Mucosa of rectum (tissue), 2 donors: ENCODE results near the gene ATF7IP2.
A peak's percentile ranks its signal among the peaks of the same experiment; 100 is the strongest.
"Not testable (repeated sequence)": the region's sequence is repeated elsewhere in the genome, so short reads cannot be mapped to it uniquely, and the experiment has no call there.

Experiments used
- H3K27ac ChIP-seq, 2 donors: one replicate each; pipeline ENCODE4 v1.7.0; 2013; ENCODE audit warnings: inconsistent platforms in 2 of 2, low read depth in 2 of 2, low read length in 2 of 2
- H3K27me3 ChIP-seq, 2 donors: one replicate each; pipeline ENCODE4 v1.7.0; 2013; ENCODE audit warnings: low read length in 2 of 2; ENCODE audit not compliant: control insufficient read depth in 2 of 2, insufficient read depth in 2 of 2
- H3K36me3 ChIP-seq, 2 donors: one replicate each; pipeline ENCODE4 v1.7.0; 2013; ENCODE audit warnings: low read length in 2 of 2; ENCODE audit not compliant: control insufficient read depth in 2 of 2, insufficient read depth in 2 of 2
- H3K4me1 ChIP-seq, 2 donors: one replicate each; pipeline ENCODE4 v1.7.0; 2013; ENCODE audit warnings: low read length in 2 of 2, mild to moderate bottlenecking in 1 of 2; ENCODE audit not compliant: control insufficient read depth in 2 of 2, insufficient read depth in 2 of 2
- H3K4me3 ChIP-seq, 2 donors: one replicate each; pipeline ENCODE4 v1.7.0; 2013; ENCODE audit warnings: low read length in 2 of 2
- H3K9ac ChIP-seq, 2 donors: one replicate each; pipeline ENCODE4 v1.7.0; 2013; ENCODE audit warnings: low read length in 2 of 2, low read depth in 1 of 2, mild to moderate bottlenecking in 1 of 2
- H3K9me3 ChIP-seq, 2 donors: one replicate each; pipeline ENCODE4 v1.7.0; 2013; ENCODE audit warnings: low read length in 2 of 2; ENCODE audit not compliant: control insufficient read depth in 2 of 2
- donor health status: healthy.
- donor health status: Normal muscosa, but diverticular disease.

ATF7IP2 gene

GRCh38 chr16:10504404-10504885, 118.6 kb downstream of the ATF7IP2 start:
- H3K4me1 ChIP-seq: no peaks in the 10 kb centered on the region
- H3K9ac ChIP-seq: no peak overlapping the region
- H3K4me3 ChIP-seq: no peak overlapping the region
- H3K27me3 ChIP-seq: no peaks in the 10 kb centered on the region
- H3K36me3 ChIP-seq: no peaks in the 10 kb centered on the region
- peak overlapping the region in 1 of 2 donors; percentile 11 for H3K27ac ChIP-seq
- H3K9me3 ChIP-seq: no peaks in the 10 kb centered on the region

GRCh38 chr16:10505286-10505685, 119.4 kb downstream of the ATF7IP2 start:
- not testable (repeated sequence) for H3K4me3 ChIP-seq, H3K9ac ChIP-seq, H3K4me1 ChIP-seq, H3K36me3 ChIP-seq, H3K27me3 ChIP-seq, H3K9me3 ChIP-seq, H3K27ac ChIP-seq

- H3K9ac ChIP-seq: no peak overlapping the region
- H3K27ac ChIP-seq: no peak overlapping the region
- H3K4me3 ChIP-seq: no peak overlapping the region
- H3K9me3 ChIP-seq: no peaks in the 10 kb centered on the region
- no peaks in the 10 kb centered on the region for H3K36me3 ChIP-seq
- H3K4me1 ChIP-seq: no peaks in the 10 kb centered on the region
- no peaks in the 10 kb centered on the region for H3K27me3 ChIP-seq
These were observed 123.7 kb downstream of the ATF7IP2 start for GRCh38 chr16:10509534-10510025.

GRCh38 chr16:10510279-10510678, 124.4 kb downstream of the ATF7IP2 start:
- H3K36me3 ChIP-seq: no peaks in the 10 kb centered on the region
- H3K9me3 ChIP-seq: no peaks in the 10 kb centered on the region

GRCh38 chr16:10511829-10512228, 126.0 kb downstream of the ATF7IP2 start:
- H3K27ac ChIP-seq: no peak overlapping the region

More at GRCh38 chr16:10510279-10510678, 124.4 kb downstream of the ATF7IP2 start:
- H3K27me3 ChIP-seq: no peaks in the 10 kb centered on the region
- H3K27ac ChIP-seq: no peak overlapping the region
- H3K4me3 ChIP-seq: no peak overlapping the region
- no peak overlapping the region for H3K9ac ChIP-seq
- no peaks in the 10 kb centered on the region for H3K4me1 ChIP-seq

GRCh38 chr16:10514369-10515055, 128.7 kb downstream of the ATF7IP2 start:
- Histone ChIP-seq H3K9ac (no peak overlapping the region), H3K27ac (no peak overlapping the region), H3K9me3 (no peaks in the 10 kb centered on the region), H3K36me3 (no peaks in the 10 kb centered on the region), H3K27me3 (no peaks in the 10 kb centered on the region), H3K4me3 (no peak overlapping the region), H3K4me1 (no peaks in the 10 kb centered on the region)

More at GRCh38 chr16:10511829-10512228, 126.0 kb downstream of the ATF7IP2 start:
- Histone ChIP-seq H3K9me3 (no peaks in the 10 kb centered on the region), H3K27me3 (no peaks in the 10 kb centered on the region), H3K9ac (no peak overlapping the region), H3K36me3 (no peaks in the 10 kb centered on the region), H3K4me1 (no peaks in the 10 kb centered on the region), H3K4me3 (no peak overlapping the region)

- Histone ChIP-seq H3K36me3 (no peaks in the 10 kb centered on the region), H3K27ac (no peak overlapping the region), H3K27me3 (no peaks in the 10 kb centered on the region), H3K4me3 (no peak overlapping the region), H3K9me3 (no peaks in the 10 kb centered on the region), H3K9ac (no peak overlapping the region), H3K4me1 (peaks cover 0 to 4% of the 10 kb centered on the region in 2 donors)
These were observed 132.0 kb downstream of the ATF7IP2 start for GRCh38 chr16:10517868-10518267.

GRCh38 chr16:10518479-10519041, 132.7 kb downstream of the ATF7IP2 start:
- H3K4me1 ChIP-seq: peaks cover 0 to 4% of the 10 kb centered on the region in 2 donors
- no peaks in the 10 kb centered on the region for H3K9me3 ChIP-seq
- H3K27ac ChIP-seq: no peak overlapping the region
- H3K27me3 ChIP-seq: no peaks in the 10 kb centered on the region
- no peak overlapping the region for H3K9ac ChIP-seq
- no peak overlapping the region for H3K4me3 ChIP-seq
- H3K36me3 ChIP-seq: peaks cover 0 to under 1% of the 10 kb centered on the region in 2 donors

GRCh38 chr16:10519297-10519696, 133.4 kb downstream of the ATF7IP2 start:
- Histone ChIP-seq H3K27ac (no peak overlapping the region), H3K27me3 (no peaks in the 10 kb centered on the region), H3K36me3 (peaks cover 0 to 7% of the 10 kb centered on the region in 2 donors)

More at GRCh38 chr16:10519297-10519696, 133.4 kb downstream of the ATF7IP2 start:
- peaks cover 0 to 4% of the 10 kb centered on the region in 2 donors for H3K4me1 ChIP-seq
- no peaks in the 10 kb centered on the region for H3K9me3 ChIP-seq
- H3K4me3 ChIP-seq: no peak overlapping the region
- H3K9ac ChIP-seq: no peak overlapping the region
